ENCODE results near the gene CORO7. TPM values are rescaled to one million over a fixed set of nuclear protein-coding genes. Genes with fewer than 3 reads are reported as not detected.
A peak's percentile ranks its signal among the peaks of the same experiment; 100 is the strongest.

CORO7 gene
- total and polyA plus RNA-seq, 9 of the 15 experiments (the other 6 are each of a cell fraction or from before 2014, with no cell fraction given) = 0.45 to 77.2 (median 18.7) TPM

DNA sequence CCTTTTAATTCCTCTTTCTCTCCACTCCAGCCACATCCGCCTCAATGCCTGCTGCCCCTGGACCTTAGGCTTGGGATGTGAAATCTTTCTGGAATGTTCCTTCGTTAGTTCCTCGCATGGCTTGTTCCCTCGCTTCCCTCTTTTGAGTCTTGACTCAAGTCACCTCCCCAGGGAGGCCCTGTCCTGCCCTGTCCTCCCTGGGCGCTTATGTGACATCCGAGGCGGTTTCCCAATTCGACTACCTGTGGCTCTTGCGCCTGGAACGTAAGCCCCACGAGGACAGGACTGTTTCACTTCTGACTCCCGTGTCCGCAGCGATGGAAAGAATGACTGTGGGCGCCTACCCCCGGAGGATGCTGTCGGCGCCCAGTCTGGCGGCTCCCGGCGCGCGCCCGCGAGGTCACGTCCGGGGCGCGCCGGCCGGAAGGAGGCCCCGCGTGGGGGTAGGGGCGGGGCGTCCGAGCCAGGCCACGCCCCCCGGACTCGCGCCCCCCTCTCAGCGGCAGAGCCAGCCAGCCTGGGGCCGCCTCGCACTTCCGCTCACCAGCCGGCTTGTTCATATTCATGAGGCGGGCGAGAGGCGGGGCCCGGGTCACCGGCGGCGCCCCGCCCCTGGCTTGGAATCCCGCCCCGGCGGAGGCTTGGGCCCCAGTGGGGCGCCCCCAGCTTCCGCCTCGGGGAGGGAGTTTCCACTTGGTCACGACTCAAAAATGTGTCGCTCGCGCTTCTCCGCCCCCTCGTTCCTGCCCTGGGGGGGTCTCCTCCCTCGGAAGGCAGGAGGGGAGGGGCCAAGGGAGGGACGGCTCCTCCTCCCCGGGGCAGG lies 109.0 kb downstream of the CORO7 start (continued):
- TF ChIP-seq, protein P1, sequence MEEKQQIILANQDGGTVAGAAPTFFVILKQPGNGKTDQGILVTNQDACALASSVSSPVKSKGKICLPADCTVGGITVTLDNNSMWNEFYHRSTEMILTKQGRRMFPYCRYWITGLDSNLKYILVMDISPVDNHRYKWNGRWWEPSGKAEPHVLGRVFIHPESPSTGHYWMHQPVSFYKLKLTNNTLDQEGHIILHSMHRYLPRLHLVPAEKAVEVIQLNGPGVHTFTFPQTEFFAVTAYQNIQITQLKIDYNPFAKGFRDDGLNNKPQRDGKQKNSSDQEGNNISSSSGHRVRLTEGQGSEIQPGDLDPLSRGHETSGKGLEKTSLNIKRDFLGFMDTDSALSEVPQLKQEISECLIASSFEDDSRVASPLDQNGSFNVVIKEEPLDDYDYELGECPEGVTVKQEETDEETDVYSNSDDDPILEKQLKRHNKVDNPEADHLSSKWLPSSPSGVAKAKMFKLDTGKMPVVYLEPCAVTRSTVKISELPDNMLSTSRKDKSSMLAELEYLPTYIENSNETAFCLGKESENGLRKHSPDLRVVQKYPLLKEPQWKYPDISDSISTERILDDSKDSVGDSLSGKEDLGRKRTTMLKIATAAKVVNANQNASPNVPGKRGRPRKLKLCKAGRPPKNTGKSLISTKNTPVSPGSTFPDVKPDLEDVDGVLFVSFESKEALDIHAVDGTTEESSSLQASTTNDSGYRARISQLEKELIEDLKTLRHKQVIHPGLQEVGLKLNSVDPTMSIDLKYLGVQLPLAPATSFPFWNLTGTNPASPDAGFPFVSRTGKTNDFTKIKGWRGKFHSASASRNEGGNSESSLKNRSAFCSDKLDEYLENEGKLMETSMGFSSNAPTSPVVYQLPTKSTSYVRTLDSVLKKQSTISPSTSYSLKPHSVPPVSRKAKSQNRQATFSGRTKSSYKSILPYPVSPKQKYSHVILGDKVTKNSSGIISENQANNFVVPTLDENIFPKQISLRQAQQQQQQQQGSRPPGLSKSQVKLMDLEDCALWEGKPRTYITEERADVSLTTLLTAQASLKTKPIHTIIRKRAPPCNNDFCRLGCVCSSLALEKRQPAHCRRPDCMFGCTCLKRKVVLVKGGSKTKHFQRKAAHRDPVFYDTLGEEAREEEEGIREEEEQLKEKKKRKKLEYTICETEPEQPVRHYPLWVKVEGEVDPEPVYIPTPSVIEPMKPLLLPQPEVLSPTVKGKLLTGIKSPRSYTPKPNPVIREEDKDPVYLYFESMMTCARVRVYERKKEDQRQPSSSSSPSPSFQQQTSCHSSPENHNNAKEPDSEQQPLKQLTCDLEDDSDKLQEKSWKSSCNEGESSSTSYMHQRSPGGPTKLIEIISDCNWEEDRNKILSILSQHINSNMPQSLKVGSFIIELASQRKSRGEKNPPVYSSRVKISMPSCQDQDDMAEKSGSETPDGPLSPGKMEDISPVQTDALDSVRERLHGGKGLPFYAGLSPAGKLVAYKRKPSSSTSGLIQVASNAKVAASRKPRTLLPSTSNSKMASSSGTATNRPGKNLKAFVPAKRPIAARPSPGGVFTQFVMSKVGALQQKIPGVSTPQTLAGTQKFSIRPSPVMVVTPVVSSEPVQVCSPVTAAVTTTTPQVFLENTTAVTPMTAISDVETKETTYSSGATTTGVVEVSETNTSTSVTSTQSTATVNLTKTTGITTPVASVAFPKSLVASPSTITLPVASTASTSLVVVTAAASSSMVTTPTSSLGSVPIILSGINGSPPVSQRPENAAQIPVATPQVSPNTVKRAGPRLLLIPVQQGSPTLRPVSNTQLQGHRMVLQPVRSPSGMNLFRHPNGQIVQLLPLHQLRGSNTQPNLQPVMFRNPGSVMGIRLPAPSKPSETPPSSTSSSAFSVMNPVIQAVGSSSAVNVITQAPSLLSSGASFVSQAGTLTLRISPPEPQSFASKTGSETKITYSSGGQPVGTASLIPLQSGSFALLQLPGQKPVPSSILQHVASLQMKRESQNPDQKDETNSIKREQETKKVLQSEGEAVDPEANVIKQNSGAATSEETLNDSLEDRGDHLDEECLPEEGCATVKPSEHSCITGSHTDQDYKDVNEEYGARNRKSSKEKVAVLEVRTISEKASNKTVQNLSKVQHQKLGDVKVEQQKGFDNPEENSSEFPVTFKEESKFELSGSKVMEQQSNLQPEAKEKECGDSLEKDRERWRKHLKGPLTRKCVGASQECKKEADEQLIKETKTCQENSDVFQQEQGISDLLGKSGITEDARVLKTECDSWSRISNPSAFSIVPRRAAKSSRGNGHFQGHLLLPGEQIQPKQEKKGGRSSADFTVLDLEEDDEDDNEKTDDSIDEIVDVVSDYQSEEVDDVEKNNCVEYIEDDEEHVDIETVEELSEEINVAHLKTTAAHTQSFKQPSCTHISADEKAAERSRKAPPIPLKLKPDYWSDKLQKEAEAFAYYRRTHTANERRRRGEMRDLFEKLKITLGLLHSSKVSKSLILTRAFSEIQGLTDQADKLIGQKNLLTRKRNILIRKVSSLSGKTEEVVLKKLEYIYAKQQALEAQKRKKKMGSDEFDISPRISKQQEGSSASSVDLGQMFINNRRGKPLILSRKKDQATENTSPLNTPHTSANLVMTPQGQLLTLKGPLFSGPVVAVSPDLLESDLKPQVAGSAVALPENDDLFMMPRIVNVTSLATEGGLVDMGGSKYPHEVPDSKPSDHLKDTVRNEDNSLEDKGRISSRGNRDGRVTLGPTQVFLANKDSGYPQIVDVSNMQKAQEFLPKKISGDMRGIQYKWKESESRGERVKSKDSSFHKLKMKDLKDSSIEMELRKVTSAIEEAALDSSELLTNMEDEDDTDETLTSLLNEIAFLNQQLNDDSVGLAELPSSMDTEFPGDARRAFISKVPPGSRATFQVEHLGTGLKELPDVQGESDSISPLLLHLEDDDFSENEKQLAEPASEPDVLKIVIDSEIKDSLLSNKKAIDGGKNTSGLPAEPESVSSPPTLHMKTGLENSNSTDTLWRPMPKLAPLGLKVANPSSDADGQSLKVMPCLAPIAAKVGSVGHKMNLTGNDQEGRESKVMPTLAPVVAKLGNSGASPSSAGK (IDR thresholded peaks at IDR 0.05) = no peak
- no peak for TF ChIP-seq POLR3A (IDR thresholded peaks at IDR 0.05; ENCODE audit: borderline replicate concordance, extremely low read depth, insufficient read depth, insufficient read length)
- 0 out of 2 replicates have a peak, but pooled peaks have one; percentile 62 for TF ChIP-seq CBX5 (IDR thresholded peaks at IDR 0.05; ENCODE audit: borderline replicate concordance, low read depth)
- TF ChIP-seq, protein P2, sequence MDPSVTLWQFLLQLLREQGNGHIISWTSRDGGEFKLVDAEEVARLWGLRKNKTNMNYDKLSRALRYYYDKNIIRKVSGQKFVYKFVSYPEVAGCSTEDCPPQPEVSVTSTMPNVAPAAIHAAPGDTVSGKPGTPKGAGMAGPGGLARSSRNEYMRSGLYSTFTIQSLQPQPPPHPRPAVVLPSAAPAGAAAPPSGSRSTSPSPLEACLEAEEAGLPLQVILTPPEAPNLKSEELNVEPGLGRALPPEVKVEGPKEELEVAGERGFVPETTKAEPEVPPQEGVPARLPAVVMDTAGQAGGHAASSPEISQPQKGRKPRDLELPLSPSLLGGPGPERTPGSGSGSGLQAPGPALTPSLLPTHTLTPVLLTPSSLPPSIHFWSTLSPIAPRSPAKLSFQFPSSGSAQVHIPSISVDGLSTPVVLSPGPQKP (CRISPR knock-in tag; IDR thresholded peaks at IDR 0.05) = no peak
- TF ChIP-seq DDX20 (tag; IDR thresholded peaks at IDR 0.05; ENCODE audit: low read depth) = no peak
- TF ChIP-seq SREBF2 (CRISPR knock-in tag; IDR thresholded peaks at IDR 0.05) = no peak
- TF ChIP-seq ZNF140 (CRISPR knock-in tag; IDR thresholded peaks at IDR 0.05) = no peak
- no peak for TF ChIP-seq ZNF668 (CRISPR knock-in tag; IDR thresholded peaks at IDR 0.05)
- TF ChIP-seq, protein P3, sequence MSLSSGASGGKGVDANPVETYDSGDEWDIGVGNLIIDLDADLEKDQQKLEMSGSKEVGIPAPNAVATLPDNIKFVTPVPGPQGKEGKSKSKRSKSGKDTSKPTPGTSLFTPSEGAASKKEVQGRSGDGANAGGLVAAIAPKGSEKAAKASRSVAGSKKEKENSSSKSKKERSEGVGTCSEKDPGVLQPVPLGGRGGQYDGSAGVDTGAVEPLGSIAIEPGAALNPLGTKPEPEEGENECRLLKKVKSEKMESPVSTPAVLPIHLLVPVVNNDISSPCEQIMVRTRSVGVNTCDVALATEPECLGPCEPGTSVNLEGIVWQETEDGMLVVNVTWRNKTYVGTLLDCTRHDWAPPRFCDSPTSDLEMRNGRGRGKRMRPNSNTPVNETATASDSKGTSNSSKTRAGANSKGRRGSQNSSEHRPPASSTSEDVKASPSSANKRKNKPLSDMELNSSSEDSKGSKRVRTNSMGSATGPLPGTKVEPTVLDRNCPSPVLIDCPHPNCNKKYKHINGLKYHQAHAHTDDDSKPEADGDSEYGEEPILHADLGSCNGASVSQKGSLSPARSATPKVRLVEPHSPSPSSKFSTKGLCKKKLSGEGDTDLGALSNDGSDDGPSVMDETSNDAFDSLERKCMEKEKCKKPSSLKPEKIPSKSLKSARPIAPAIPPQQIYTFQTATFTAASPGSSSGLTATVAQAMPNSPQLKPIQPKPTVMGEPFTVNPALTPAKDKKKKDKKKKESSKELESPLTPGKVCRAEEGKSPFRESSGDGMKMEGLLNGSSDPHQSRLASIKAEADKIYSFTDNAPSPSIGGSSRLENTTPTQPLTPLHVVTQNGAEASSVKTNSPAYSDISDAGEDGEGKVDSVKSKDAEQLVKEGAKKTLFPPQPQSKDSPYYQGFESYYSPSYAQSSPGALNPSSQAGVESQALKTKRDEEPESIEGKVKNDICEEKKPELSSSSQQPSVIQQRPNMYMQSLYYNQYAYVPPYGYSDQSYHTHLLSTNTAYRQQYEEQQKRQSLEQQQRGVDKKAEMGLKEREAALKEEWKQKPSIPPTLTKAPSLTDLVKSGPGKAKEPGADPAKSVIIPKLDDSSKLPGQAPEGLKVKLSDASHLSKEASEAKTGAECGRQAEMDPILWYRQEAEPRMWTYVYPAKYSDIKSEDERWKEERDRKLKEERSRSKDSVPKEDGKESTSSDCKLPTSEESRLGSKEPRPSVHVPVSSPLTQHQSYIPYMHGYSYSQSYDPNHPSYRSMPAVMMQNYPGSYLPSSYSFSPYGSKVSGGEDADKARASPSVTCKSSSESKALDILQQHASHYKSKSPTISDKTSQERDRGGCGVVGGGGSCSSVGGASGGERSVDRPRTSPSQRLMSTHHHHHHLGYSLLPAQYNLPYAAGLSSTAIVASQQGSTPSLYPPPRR (CRISPR knock-in tag; IDR thresholded peaks at IDR 0.05; ENCODE audit: borderline replicate concordance) = no peak

Data from K562 (cell line).